Tibial artery (tissue), 4 donors: ENCODE results near the gene DGKI.

ENCODE experiments used
- DNase-seq, 2 donors: peaks; one replicate each; pipeline ENCODE4 v3.0.0-alpha.2; 2019
- H3K27ac ChIP-seq, 2 donors: fragments of 200-600 bp; sonication (generic) in 1 of 2; 1 replicate in 1 of 2; 2 replicates in 1 of 2; pipeline ENCODE4 v1.5.1; 2018 to 2019; ENCODE audit warnings: mild to moderate bottlenecking in 1 of 2
- H3K27me3 ChIP-seq, 2 donors: fragments of 200-600 bp; sonication (generic) in 1 of 2; one replicate each; pipeline versions ENCODE4 v1.5.1 to v1.6.0; 2016 to 2019
- H3K36me3 ChIP-seq, 3 donors: fragments of 200-600 bp; sonication (generic) in 2 of 3; one replicate each; pipeline ENCODE4 v1.5.1; 2016 to 2019; ENCODE audit warnings: mild to moderate bottlenecking in 2 of 3
- H3K4me1 ChIP-seq, 4 donors: fragments of 200-600 bp; sonication (generic) in 2 of 4; 1 replicate in 3 of 4; 2 replicates in 1 of 4; pipeline ENCODE4 v1.5.1; 2016 to 2019
- H3K4me3 ChIP-seq, 2 donors: fragments of 200-600 bp; sonication (generic) in 1 of 2; 1 replicate in 1 of 2; 2 replicates in 1 of 2; pipeline ENCODE4 v1.5.1; 2018 to 2019; ENCODE audit warnings: mild to moderate bottlenecking in 2 of 2
- H3K9me3 ChIP-seq, 3 donors: fragments of 200-600 bp; sonication (generic) in 1 of 3; one replicate each; pipeline ENCODE4 v1.5.1; 2016 to 2019
- intact Hi-C: fragments of 100-400 bp; cut with DNase I; formaldehyde crosslinking; loops from one replicate; pipeline ENCODE4 v1.15.0; 2023; ENCODE audit warnings: low total_unique reads
- TF ChIP-seq, protein P1 (sequence below), 2 experiments: fragments of 200-600 bp in 1 of 2; fragments of 450-650 bp in 1 of 2; IDR thresholded peaks; one replicate each; pipeline ENCODE4 v1.5.1; 2017 to 2019; ENCODE audit warnings: antibody characterized with exemption in 2 of 2, mild to moderate bottlenecking in 1 of 2, moderate library complexity in 1 of 2

The DGKI gene

DNA sequence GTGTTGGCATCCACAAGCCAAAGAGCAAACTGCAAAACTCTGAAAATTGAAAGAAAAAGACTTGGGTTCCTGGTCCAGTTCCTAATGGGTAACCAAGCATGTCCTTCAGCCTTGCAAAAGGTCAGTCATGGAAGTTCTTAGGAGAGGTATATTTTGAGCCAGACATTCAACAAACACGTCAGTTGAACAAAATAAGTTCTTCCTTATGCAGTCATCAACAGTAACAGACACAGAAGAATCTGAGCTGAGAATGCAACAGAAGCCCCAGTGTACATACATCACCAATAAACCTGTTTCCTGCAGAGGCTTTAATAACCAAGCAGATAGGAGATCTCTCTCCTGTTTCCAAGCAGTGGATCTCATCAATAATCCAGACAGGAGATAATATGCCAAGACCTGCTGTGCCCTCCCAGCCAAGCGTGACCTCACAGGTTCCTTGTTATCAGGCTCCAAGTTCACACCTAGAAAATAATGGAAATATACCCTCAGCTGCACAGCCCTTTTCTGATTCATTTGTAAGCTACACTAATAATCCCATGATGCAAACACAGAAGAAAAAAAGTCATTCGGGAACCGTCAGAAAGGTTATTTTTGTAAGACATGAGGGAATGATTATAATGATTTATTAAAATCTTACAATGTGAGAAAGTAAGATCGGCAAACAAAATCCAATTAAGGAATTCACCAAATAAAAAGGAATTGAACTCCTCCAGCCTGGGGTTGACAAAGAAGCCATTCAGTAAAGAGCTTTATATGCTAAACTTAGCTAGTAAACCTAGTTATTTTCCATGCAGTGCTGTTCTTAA, 90.7 kb downstream of the DGKI start:
- TF ChIP-seq, protein P1, sequence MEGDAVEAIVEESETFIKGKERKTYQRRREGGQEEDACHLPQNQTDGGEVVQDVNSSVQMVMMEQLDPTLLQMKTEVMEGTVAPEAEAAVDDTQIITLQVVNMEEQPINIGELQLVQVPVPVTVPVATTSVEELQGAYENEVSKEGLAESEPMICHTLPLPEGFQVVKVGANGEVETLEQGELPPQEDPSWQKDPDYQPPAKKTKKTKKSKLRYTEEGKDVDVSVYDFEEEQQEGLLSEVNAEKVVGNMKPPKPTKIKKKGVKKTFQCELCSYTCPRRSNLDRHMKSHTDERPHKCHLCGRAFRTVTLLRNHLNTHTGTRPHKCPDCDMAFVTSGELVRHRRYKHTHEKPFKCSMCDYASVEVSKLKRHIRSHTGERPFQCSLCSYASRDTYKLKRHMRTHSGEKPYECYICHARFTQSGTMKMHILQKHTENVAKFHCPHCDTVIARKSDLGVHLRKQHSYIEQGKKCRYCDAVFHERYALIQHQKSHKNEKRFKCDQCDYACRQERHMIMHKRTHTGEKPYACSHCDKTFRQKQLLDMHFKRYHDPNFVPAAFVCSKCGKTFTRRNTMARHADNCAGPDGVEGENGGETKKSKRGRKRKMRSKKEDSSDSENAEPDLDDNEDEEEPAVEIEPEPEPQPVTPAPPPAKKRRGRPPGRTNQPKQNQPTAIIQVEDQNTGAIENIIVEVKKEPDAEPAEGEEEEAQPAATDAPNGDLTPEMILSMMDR (IDR thresholded peaks at IDR 0.05) = no peak
- intact Hi-C loops = no loop called here
- Histone ChIP-seq H3K36me3 (no peaks in the 10 kb centered on the region), H3K27ac (no peak overlapping the region), H3K4me1 (peaks cover 0 to 4% (median 0%) of the 10 kb centered on the region in 4 donors), H3K4me3 (no peak overlapping the region), H3K27me3 (no peaks in the 10 kb centered on the region), H3K9me3 (no peaks in the 10 kb centered on the region)
- DNase-seq = no peak

DNA sequence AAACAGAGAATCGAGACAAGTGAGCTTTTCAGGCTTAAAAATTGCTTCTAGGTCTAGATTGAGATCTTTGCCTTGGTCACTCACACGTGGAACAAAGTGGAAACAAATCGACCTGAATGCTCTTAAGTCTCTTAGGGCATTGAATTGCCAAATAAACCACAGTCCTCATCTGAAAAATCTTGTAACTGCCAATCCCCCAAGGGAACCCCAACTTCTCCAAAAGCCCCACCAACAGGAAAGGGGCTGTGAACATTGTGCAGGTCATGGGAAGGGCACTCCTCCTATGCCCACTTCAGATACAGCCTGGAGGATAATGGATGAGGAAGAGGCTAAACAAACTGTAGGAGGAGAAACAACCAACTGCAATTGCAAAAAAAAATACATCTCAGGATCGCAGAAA, 91.3 kb downstream of the DGKI start:
- DNase-seq = no peak
- Histone ChIP-seq H3K36me3 (no peaks in the 10 kb centered on the region), H3K4me1 (peaks cover 0 to 4% (median 0%) of the 10 kb centered on the region in 4 donors), H3K4me3 (no peak overlapping the region), H3K27me3 (no peaks in the 10 kb centered on the region), H3K9me3 (no peaks in the 10 kb centered on the region), H3K27ac (no peak overlapping the region)
- TF ChIP-seq, protein P1 (IDR thresholded peaks at IDR 0.05) = no peak
- intact Hi-C loops = no loop called here

DNA sequence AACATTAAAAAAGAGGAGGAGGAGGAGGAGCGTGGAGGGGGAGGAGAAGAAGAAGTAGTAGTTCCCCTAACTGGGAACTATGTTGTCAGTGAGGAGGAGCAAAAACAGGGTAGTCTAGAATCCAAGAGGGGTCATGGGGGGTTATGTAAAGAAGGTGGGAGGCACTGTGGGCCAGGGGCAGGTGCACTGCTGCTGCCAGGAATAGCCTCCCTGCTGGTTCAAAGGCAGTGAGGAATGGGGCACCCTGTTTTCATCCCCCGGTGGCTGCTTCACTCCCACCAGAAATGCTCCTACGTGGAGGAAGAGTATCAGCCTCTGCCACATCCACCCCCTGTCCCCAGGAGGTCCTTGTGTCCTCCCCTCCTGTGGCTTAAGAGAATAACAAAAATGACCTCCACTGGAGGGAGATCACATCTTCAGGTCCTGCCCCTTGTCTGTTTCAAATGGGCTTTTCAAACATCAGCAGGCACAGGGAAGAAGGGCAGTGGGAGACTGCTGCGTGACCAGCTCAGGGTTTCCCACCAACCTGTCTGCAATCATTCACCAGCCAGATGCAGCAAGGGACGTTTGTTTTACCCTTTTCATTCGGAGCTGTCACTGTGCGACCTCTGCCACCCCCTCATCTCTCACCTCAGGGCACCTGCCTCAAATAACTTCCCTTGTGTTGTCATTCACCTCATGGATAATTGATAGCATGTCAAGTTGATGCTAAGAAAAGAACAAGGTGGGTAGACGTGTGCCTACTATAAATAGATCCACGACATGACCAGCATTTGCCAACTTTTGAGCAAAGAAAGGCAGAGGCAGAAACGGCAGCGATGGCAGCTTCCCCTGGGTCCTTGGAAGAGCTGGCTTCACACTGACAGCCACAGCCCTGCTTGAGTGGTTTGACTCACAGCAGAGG, 92.6 kb downstream of the DGKI start:
- intact Hi-C loops = no loop called here
- H3K27ac ChIP-seq = no peak overlapping the region
- no peak overlapping the region for H3K4me3 ChIP-seq
- DNase-seq = no peak
- H3K9me3 ChIP-seq = no peaks in the 10 kb centered on the region
- H3K27me3 ChIP-seq = no peaks in the 10 kb centered on the region
- no peaks in the 10 kb centered on the region for H3K36me3 ChIP-seq
- H3K4me1 ChIP-seq = peaks cover 0 to 4% (median 0%) of the 10 kb centered on the region in 4 donors
- TF ChIP-seq, protein P1 (IDR thresholded peaks at IDR 0.05) = no peak

GRCh38 chr7:137753575-137753947, 93.2 kb downstream of the DGKI start:
- no peaks in the 10 kb centered on the region for H3K27me3 ChIP-seq
- H3K27ac ChIP-seq = no peak overlapping the region
- TF ChIP-seq, protein P1 (IDR thresholded peaks at IDR 0.05) = no peak
- no peak for DNase-seq
- H3K4me1 ChIP-seq = peaks cover 0 to 4% (median 0%) of the 10 kb centered on the region in 4 donors
- H3K4me3 ChIP-seq = no peak overlapping the region
- no peaks in the 10 kb centered on the region for H3K9me3 ChIP-seq
- H3K36me3 ChIP-seq = no peaks in the 10 kb centered on the region
- intact Hi-C loops = no loop called here

- Histone ChIP-seq H3K27ac (no peak overlapping the region), H3K4me1 (peaks cover 0 to 4% (median 0%) of the 10 kb centered on the region in 4 donors), H3K27me3 (no peaks in the 10 kb centered on the region), H3K4me3 (no peak overlapping the region), H3K9me3 (no peaks in the 10 kb centered on the region), H3K36me3 (no peaks in the 10 kb centered on the region)
- TF ChIP-seq, protein P1 (IDR thresholded peaks at IDR 0.05) = no peak
- no peak for DNase-seq
- intact Hi-C loops = no loop called here
Measured at GRCh38 chr7:137753067-137753466, 93.7 kb downstream of the DGKI start.
